T follicular helper cell (primary cell): Measurements from ENCODE around the gene LMNB1.

ENCODE experiments used
- DNase-seq: peaks from one replicate; pipeline ENCODE4 v3.0.0-alpha.2; 2020; ENCODE audit warnings: low read depth

Gene LMNB1

GRCh38 chr5:126855266-126855665, 78.3 kb downstream of the LMNB1 start:
- no peak for DNase-seq

DNA sequence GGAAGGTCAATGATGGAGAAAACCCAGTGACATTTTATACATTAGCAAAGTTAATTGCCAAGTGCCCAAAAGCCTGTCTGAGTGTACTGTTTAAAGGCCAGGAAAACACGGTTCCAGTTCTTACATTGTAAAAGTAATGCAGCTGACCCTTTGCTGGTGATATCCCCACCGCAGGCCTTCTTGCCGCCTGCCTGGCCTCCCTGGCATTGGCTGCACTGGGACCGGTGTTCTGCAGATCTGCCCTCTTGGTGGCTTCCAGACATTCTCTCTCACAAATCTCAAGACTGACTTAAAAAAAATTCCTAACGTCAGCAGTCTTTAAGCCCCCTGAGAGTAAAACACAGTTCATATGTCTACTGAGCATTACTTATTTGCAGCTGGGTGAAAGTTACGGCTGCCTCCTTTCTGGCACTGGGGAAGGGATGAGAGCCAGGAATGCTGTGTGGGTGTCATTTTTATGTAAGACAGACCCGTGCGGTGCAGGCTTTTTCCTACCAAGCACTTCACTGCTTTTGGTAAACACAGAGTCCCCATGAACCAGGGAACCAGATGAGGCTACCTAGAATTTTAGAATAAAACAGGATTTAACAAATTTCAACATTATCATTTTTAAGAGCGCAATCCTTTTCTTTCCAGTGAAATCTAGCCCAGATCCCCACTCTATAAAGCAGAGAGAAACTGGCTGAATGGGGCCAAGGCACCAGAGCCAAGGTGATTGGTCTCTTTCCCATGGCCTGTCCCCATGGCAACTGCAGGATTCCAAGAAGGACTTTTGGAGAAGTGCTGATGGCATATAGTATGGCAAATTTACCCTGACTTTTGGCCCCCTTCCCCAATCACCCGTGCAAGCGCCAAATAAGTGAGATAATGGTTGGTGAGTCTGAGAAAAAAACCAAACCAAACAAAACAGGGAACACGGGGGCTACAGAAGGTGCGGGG, 80.8 kb downstream of the LMNB1 start:
- DNase-seq: no peak

GRCh38 chr5:126858441-126858840, 81.5 kb downstream of the LMNB1 start:
- no peak for DNase-seq

- DNase-seq: no peak
These were observed 86.5 kb downstream of the LMNB1 start for GRCh38 chr5:126863402-126863801.

DNA sequence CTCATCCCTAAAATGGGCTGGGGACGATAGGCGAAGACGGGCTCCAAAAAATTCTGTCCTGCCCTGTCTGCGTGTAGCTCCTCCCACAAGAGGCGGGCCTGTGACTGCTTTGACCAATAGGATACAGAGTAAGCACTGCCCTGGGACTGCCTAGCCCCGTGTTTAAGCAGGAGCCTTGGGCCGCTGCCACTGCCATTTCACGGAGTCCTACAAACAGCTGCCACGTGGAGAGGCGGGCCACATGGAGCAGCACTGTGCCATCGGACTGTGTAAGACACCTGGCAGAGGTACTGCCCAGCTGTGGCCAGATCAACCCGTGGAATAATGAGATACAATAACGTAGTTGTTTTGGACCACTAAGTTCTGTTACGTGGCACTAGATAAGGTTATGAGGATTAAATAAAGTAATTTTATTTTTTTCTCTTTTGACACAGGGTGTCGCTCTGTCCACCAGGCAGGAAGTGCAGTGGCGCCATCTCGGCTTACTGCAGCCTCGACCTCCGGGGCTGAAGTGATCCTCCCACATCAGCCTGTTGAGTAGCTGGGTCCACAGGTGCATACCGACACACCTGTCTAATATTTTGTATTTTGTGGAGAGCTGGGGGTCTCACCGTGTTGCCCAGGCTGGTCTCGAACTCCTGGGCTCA, 87.2 kb downstream of the LMNB1 start:
- no peak for DNase-seq

GRCh38 chr5:126865299-126865698, 88.4 kb downstream of the LMNB1 start:
- DNase-seq: no peak

- no peak for DNase-seq
These were observed 90.1 kb downstream of the LMNB1 start for GRCh38 chr5:126866851-126867636.

DNA sequence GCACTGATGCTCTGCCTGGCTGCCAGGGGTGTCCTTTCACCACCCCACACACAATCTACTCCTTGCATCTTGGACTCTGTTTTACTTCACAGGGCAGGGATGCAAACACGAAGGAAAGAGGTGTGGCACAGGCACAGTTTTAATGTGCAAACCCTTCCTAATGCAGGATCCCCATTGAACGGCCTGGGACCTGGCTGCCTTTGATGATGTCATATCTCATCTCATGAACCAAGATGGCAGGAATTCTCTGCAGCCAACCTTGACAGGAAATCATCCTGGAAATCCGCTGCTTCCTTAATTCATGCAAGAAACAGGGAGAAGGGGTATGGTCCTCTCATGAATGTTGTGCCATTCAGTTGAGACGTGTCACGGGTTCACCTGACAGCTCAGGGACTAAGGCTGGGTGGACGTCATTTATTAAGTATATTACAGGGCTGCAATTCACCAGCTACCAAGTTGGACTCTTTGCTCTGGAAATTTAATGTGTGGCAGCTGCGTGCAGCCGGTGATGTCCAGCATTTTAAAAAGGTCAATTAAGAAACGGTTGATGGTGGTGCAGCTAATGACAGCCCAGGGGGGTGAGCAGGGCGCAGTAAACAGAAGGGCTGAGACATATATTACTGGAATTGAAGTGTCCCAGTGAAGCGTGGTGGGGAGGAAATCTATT, 91.5 kb downstream of the LMNB1 start:
- DNase-seq: no peak

DNA sequence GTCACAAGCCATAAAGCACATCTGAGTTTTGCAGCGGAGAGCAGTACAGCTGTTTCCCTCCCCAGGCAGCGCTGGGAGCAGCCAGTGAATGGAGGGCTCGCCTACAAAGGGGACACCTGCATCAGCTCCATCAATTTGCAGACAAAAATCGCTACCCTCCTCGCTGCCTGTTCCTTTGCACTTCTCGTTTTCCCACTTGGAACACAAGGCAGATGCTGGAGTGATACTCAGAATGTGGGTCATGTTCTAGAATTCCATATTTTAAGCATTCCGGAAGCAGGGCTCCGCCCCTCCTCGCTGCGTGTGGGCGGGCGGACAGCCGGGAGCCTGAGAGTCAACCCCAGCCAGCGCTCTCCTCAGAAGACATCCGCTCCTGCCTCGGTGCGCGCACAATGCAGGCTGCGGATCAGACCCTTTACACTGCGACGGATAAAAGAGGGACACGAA, 92.1 kb downstream of the LMNB1 start:
- DNase-seq: no peak

- DNase-seq: no peak
These were observed 94.5 kb downstream of the LMNB1 start for GRCh38 chr5:126871441-126871840.

GRCh38 chr5:126872561-126873354, 95.8 kb downstream of the LMNB1 start:
- no peak for DNase-seq

GRCh38 chr5:126875303-126875785, 98.4 kb downstream of the LMNB1 start:
- no peak for DNase-seq

GRCh38 chr5:126877602-126878001, 100.7 kb downstream of the LMNB1 start:
- DNase-seq: no peak

GRCh38 chr5:126878085-126878484, 101.1 kb downstream of the LMNB1 start:
- DNase-seq: no peak

GRCh38 chr5:126878634-126879033, 101.7 kb downstream of the LMNB1 start:
- no peak for DNase-seq

- no peak for DNase-seq
These were observed 105.1 kb downstream of the LMNB1 start for GRCh38 chr5:126881821-126882600.

GRCh38 chr5:126883564-126884245, 106.8 kb downstream of the LMNB1 start:
- no peak for DNase-seq

DNA sequence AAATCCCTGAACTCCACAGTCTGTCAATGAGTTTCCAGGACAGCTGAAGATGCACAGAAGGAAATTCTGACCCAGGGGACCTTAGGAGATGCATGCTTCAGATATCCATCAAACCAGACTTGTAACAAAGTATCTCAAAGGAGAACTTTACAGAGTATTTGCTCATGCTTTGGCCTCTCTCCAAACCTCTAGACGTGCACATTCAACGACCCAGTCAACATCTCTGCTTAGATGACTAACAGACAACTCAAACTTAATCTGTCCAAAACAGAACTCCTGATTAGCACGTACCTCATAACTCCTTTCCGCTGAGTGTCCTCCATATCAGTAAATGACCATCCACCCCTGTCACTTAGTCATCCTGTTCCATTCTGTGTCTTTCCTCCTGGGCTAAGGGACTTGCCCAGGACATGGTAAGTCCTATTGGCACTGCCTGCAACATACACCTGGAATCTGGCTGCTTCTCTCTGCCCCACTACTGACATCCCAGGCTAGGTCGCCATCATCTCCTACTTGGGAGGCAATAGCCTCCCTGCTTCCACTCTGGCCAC, 107.4 kb downstream of the LMNB1 start:
- DNase-seq: no peak
